NCI-H2107 treated with DMSO at 0.1 percent for 48 hours (cell line): ENCODE measurements around the gene BCAN.

Source experiments
- DNase-seq: peaks from one replicate; lab custom pipeline; 2025; ENCODE audit not compliant: unreplicated experiment; lab: John Stamatoyannopoulos, UW

The BCAN gene

DNA sequence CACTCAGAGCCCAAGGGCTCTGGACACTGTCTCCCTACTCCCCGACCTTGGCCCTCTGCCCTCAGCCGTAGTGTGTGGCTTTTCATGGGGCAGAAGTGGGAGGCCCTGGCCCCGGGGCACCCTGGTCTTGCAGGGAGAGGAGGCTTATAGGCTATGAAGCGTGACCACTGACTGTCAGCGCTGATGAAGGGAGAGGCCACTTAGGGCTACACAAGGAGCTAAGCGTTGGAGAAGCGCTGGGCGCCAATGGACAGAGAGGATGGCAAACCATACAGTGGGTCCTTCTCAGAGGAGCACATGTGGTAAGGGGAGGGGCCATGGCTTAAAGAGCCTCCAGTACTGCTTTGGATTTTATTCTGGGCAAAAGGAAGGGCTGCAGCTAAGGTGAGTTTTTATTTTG lies 55.6 kb downstream of the BCAN start:
- DNase-seq = no peak

DNA sequence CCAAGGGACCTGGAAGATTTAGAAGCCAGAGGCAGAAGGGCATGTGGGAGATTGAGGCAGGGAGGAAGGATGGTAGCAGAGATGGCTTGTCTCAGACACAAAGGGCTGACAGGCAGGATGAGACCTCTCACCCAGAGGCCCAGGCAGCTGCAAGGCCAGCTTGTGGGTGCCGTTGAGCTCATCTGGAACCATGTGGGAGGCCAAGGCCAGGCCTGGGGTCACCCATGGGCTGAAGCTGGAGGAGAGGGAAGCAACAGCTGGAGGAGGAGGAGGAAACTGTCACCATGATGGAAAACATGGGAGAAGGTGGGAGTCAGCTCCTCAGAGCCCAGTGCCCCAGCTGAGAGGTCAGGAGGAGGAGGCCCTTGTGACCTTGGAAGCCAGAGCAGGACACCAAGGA lies 57.1 kb downstream of the BCAN start:
- DNase-seq = no peak

DNA sequence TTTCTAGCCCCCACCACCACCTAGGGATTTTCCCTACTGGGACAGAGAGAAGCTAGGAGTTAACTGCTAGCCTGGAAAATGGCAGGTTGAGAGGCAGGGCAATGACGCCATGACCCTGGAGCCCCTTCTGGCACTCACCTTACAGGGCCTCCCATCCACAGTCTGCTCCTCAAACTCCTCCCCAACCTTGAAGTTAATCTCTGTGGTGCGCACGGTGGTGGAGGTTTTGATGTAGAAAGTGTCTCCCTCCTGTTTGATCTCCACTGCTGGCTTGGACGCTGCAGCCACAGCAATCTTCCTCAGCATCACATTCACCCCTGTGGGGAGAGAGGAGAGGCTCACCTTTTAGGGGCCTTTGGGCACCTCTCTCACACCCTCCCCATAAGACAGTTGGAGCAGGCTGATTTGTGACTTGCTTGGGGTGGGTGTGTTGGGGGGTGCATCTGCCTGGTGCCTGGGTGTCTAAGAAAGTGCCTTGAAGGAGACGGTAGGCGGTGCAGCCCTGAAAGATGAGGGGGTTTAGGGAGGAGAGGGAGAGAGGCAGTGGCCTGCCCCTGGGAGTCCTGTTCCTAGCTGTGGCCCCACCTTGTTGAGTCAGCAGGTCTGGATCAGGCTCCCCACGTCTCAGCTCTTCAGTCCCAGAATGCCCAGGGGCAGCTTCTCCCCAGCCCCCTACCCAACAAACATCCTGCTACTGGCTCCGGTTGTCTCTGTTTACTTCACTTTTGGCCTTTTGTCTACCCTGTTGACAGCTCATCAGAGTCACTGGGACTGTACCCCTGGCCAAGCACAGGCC lies 59.0 kb downstream of the BCAN start:
- no peak for DNase-seq

DNA sequence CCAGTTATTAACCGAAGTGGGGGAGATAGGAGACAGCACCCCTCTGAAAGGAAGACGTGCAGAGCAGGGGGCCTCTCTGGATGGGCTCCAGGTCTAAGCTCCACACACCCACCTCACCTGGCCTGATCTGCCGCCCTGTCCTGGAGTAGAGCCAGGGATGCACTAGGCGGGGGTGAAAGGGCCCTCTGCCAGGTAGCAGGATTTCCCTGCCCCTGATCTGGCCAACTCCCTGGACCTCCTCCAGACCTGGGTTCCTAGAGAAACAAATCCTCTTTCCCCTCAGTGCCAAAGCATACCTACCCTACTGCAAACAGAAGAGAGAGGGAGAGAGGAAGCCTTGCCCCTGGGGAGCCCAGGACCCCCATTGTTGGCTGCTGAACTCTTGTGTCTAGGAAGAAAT lies 61.4 kb downstream of the BCAN start:
- DNase-seq = no peak

DNA sequence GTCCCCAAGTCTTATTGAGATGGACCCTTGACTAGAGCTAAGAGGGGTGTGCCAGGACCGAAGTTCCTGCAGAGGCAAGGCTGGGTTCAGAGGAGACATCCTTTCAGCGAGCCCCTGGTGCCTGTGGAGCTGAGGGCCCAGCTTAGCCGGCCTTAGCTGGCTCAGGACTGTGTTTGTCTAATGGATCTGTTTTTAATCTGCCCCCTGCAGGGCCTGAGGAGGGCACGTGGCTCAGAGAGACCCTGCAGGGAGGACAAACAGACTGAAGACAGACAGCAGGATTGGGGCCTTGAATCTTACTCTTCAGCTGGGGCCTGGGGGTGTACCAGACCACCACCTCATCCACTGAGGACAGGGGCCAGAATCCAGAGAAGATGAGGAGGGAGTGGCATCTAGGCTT lies 61.8 kb downstream of the BCAN start:
- no peak for DNase-seq

DNA sequence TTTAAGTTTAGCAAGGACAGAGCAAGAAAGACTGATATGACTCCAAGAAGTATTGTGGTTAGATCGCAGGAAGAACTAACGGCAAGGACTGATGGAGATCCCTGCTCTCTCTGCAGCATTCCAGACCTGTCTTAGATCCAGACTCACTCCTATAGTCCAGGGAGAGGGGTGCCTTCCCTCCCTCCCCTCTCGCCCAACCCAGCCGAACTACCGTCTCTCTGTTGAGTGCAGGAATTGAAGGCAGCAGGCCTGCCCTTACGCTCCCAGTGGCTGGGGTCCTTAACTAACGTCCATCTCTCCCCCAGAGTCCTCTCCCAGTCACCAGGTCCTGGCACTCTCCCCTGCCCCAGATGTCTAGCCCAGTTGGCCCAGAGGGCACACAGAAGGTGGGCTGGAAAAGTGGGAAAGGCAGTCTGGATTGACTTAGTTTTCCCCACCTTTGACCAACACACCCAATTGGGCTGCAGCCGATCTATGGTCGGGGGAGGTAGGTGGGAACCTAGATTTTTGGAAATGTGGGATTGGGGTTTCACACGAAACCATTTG lies 62.3 kb downstream of the BCAN start:
- DNase-seq = no peak

DNA sequence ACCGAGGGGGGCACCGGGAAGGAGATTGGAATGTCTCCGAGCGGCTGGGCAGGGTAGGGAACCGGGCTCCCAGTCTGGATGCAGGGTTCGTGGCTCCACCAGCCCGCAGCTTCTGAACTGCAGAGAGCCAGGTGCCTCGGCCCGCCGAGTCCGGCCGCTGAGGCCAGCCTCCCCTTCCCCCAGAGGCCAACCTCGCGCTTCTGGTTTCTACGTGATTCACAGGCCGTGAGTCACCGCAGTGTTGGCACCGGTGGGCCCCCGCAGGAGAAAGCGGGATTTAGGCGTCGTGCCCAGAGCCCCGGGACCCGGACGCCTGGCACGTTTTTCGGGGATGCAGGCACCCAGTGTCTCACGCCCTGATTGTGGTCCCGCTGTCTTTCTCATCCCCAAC lies 63.0 kb downstream of the BCAN start:
- DNase-seq = no peak

DNA sequence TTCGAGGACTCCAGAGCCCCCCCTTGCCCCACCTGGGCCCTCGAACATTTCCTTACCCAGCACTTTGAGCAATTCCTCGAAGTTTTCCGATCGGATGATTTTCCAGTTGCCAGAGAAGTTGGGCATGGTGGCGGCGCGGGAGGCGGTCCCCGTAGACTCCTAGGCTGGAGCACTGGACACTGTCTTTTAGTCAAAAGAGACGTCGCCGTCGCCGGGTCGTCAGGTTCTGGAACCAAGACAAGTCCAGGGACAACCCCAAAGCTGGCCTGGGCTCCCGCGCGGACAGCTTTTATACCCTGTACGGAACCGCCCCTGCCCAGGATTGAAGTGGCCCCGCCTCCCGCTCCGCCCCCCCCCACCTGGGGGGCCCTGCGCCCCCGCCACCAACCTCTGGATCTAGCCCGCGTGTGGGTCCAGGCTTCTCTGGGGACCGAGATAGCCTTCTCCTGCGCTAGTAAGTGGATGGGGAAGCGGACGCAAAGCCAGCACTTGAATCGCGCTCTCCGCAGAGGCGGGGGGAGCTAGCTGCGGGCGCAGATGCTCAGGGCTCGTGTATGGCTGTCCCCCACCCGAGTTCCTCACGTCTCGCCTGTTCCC lies 63.5 kb downstream of the BCAN start, which contains the start of gene CRABP2:
Gene CRABP2, minus strand, starts transcription at position 263 of the 597 bp plus-strand sequence. Its CDS starts 137 bp downstream, at position 126.
- DNase-seq = no peak

DNA sequence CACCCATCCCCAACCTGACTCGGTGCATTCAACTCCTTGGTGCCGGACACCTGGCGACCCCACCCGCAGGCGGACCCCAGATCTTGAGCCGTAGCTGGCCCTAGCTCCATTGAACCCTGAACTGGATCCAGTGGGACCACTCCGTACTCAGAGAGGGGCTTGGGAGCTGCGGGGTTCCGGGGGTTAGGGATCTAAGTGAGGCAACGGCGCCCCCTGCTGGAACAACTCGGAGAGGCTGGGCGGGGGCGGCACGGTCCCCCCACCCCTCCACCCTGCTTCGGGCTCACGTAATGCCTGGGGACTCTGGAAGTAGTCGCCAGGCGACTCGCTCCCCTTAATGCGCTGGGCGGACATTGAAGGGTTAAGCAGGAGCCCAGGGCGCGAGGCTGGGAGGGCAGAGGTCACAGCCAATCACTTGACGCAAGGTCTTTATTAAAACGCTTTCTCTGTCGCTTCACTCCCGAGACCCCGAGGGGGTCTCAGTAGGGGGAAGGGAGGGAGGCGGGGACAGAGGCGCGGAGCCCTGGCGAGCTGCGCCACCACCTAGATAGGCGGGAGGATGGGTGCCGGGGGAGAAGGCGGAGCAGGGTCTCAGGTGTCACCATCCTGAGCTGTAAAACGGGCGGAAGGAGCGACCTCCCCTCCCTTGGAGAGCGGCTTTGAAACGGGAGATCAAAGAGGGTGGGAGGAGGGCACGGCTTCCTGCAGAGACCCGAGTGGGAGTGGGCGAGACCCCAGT lies 64.2 kb downstream of the BCAN start:
- peak; percentile 74 for DNase-seq

DNA sequence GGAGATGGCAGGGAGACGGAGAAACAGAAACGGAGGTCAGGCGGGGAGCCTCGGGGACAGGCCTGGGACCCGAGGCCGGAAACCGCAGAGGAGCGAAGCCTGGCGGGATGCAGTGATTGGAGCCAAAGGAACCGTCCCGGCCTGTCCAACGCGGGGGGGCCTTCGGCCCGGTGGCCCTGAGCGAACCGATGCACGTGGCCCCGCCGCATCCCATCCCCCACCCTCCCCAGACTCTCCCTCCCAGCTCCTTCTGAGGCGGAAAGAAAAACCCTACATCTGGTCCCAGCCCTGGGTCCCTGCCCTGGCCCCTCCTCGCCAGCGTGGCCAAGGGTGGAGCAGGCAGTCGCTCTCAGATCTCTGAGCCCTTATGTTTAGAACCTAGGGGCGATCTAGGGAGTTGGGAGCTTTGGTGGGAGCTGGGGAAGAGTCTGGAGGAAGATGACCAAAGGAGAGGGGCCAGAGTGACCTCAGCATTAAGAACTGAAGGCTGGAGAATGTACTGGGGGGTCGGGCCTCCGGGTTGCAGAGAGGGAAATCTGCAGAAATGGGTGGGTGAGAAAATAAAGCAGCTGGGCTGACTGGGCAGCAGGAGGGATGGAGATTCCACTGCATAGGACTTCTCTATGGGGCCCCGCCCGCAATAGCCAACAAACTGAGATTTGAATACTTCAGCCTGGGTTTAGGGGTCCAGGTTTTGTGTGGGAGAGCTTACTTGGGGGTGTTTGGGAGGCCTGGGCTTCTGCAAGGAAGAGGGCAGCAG lies 64.9 kb downstream of the BCAN start:
- DNase-seq = no peak

DNA sequence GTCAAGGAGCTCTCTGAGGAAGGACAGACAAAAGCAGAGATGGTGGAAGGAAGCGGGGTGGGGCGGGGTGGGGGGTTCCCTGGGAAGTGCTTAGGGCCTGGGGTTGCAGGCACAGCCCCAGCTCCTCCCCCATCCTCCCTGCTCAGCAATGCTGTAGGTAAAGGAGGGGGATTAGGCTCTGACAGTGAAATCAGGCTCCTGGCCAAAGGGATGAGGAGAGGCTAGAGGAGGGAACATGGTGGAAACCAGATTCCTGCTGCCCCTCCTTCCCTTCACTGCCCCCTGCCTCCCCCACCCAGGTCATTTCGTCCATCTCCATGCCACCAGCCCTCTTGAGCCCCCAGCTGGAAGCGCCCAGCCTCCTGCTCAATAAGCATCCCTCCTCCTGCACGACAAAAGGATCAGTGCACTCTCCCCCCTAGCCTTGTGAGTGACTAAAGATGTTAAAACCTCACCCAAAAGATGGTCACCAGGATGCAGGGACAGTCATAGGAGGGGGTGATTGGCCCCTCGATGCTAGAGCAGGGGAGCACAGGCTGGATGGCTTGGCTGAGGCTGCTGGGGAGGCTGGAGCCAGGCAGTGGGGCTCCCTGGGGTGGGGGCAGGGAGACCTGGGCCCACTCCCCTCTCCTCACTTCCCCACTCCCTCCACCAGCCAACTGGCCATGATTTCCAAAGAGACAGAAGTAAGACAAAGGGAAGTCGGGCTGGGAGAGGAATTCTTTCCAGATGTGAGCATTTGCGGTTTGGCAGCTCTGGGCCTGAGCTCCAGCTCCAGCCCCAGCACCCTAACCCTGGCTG lies 65.7 kb downstream of the BCAN start:
- DNase-seq = no peak

DNA sequence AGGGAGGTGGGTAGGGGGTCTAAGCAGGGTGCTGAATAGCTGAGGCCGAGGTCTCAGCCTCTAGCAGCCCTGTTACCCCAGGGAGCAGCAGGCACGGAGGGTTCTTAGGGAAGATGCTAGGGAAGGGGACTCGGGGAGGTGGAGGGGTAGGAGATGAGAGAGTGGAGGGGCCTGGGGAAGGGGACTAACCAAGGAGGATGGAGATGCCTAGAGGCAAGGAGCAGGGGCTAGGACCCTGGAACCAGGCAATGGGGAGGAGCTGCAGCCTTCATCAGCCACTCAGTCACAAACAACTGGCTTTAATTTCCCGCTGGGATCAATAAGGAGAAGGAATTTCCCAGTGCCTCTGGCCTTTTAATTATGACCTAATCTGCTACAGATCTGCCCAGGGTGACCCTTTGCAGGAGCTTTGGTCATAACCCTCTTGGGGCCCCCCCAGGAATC lies 66.3 kb downstream of the BCAN start:
- no peak for DNase-seq

DNA sequence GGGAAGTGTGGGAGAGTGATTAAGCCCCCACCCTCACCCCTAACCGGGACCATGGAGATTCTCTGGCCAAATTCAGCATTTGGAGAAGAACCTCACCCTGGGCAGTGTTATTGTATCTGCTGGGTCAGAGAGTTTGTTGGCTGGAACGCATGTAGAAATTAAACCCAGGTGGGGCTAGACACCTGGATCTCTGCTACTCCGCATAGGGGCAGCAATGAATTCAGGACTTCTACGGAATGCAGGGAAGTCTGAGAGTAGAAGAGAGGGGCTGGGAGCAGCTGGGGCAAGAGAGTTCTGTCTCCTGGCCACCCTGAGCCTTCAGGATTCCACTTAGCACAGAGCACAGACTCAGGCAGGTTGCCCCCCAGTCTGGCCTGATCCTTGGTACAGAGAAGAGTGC lies 67.1 kb downstream of the BCAN start:
- DNase-seq = no peak
